CD4-positive, alpha-beta T cell treated with Interleukin-10 for 1 hour (primary cell): ENCODE measurements around the gene CTNNA1.
"Not testable (repeated sequence)": the region's sequence is repeated elsewhere in the genome, so short reads cannot be mapped to it uniquely, and the experiment has no call there.

Experiments
- DNase-seq: peaks from one replicate; pipeline ENCODE4 v3.0.0-alpha.2; 2020

Gene CTNNA1

DNA sequence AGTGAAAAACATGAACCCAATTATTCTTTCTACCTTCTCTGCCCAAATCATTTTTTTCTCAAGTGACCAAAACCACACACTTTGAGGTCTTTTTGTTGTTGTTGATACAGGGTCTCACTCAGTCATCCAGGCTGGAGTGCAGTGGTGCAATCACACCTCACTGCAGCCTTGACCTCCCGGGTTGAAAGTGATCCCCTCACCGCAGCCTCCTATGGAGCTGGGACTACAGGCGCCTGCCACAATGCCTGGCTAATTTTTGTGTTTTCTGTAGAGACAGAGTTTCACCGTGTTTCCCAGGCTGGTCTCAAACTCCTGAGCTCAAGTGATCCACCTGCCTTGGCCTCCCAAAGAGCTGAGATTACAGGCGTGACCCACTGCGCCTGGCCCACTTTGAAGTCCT lies 8.4 kb downstream of the CTNNA1 start:
- DNase-seq = not testable (repeated sequence)

DNA sequence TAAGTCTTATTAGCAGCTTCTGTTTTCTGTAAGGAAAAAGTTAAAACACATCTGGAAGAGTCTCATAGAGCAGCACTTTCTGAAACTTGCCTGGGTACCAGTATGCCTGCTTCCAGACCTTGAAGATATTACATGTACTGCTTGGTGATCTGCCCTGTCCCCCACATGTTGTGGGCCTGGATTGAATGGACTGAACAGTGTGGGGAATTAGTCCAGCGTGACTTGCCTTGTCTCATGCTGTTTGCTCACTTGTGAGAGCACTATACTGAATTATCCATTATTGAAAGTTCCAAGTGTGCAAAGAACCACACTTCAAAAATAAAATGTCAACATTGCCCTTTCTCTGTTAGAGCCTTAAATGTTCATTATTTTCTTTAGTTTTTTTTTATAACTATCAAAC lies 8.9 kb downstream of the CTNNA1 start:
- no peak for DNase-seq

DNA sequence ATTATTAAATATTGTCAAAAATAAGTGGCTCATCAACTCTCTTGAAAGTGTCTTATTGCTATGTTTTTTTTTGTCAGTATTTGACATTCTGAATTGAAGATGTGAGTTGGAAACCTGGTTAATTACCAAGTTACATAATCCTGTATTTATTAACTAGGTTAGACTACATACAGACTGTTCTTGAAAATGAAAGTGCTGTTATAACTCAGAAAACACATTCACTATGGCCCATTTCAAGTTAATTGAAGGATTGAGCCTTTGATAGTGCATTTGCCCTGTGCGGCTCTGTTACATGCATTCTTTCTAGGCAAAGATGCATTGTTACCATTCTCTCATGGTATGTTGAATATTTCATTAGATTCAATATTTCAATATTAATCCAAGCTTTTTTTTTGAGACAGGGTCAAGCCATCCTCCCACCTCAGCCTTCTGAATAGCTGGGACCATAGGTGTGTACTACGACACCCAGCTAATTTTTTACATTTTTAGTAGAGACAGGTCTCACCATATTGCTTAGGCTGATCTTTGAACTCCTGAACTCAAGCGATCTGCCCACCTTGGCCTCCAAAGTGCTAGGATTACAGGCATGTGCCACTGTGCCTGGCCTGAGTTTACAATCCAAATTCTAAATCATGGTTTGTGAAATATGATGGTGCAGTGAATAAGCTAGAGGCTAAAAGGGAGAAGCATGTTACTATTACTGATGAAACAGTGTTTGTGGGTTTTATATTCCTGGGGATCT lies 10.0 kb downstream of the CTNNA1 start:
- DNase-seq = no peak

DNA sequence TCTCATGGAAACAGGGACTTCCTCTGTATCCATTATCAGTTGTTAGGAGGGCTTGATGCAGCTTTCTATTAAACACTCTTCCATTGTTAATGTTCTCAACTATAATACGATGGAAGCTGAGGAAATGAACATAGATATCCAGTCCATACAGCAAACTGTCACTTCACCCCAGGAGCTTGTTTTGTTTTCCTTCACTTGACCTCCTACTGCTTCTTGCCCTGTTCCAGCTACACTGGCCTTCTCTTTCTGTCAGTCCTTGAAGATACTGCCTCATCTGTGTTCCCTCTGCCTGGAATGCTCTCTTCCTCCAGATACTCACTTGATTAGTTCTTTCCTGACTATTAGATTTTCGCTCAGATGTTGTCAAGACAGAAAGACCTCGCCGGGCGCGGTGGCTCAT lies 17.1 kb downstream of the CTNNA1 start:
- no peak for DNase-seq

DNA sequence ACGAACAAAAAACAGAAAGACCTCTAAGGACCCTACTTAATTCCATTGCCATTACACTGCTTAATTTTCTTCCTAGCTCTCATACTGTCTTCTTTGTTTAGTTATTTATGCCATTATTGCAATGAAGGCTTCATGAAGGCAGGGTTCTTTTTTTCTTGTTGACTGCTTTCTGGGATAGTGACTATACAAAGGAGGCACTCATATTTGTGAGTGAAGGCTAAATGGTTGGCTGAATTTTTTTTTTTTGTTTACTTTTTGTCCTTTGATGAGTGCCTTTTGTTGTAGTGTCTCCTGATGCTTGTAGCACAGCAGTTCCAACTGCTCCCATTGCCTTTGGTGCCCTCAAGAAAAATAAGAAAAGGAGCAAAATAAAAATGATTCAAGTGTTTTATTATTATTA lies 17.8 kb downstream of the CTNNA1 start:
- DNase-seq = no peak

DNA sequence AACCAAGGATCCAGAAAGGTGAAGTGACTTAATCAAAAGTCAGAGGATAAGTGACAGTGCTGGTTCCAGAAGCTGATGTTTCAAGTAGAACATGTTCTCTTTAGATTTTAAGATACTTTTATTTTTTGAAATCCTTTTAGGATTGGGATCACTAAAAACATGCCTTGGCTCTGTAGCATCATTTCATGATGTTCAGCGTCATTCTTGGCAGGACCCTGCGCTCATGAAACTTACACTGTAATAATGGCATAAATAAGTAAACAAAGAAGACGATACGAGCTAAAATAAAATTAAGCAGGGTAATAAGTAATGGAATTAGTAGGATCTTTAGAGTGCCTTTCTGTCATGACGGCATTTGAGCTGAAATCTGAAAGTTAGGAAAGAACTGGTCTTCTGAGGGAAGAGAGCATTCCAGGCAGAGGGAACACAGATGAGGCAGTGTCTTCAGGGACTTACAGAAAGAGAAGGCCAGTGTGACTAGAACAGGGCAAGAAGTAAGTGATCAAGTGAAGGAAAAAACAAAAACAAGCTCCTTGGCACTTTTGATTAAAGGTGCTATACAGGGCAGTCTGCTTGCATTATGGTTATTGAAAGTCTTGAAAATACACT lies 19.9 kb downstream of the CTNNA1 start:
- DNase-seq = no peak

DNA sequence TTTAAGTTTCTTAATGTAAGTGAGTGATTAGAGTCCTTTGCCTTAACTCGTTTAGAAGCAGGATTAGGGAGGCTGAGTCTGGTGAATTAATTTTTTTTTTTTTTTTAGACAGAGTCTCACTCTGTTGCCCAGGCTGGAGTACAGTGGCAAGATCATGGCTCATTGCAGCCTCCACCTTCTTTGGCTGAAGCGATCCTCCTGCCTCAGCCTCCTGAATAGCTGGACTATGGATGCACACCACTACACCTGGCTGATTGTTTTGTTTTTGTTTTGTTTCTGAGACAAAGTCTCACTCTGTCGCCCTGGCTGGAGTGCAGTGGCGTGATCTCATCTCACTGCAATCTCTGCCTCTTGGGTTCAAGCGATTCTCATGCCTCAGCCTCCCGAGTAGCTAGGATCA lies 20.4 kb downstream of the CTNNA1 start:
- not testable (repeated sequence) for DNase-seq

DNA sequence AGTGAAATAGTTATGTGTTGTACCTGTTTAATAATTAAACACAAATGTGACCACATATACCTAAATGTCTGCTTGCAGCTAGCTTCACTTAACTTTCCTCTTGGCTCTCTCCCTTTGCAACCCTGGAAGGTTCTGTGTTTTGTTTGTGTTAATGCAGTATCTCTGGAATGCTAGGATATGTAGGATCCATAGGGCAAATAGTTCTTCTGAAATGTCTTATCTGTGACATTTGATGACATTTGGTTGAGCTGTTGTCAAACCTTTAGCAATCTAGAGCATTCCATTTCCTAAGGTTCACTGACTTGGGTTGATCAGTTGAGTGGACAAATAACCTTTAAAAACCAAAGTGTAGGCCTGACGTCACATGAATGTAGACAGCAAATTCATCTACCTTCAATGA lies 21.8 kb downstream of the CTNNA1 start:
- no peak for DNase-seq

DNA sequence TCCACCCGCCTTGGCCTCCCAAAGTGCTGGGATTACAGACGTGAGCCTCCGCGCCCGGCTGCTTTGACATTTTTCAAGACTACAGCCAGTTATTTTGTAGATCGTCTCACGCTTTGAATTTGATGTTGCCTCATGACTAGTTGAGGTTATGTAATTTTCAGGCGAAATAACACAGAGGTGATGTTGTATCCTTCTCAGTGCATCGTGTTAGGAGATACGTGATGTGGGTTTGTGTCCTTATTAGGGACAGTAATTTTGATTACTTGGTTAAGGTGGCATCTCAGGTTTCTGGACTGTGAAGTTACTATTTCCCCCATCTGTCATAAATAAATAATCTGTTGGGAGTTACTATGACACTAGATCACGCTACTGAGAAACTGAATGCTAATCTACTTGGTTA lies 25.0 kb downstream of the CTNNA1 start:
- no peak for DNase-seq

DNA sequence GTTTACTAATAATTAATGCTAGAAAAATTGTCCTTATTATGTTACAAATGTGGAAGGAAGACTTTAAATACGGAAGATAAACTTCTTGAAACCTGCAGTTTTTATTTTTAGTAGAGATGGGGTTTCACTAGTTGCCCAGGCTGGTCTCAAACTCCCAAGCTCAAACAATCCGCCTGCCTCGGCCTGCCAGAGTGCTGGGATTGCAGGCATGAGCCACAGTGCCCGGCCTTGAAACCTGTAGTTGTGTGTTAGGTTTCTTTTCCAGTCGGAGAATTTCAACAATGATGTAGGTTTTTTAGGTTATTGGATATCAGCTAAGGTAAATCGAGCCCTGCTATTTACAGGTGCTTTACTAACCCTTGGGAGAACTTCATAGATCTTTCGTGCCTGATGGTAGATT lies 30.8 kb downstream of the CTNNA1 start:
- DNase-seq = no peak

DNA sequence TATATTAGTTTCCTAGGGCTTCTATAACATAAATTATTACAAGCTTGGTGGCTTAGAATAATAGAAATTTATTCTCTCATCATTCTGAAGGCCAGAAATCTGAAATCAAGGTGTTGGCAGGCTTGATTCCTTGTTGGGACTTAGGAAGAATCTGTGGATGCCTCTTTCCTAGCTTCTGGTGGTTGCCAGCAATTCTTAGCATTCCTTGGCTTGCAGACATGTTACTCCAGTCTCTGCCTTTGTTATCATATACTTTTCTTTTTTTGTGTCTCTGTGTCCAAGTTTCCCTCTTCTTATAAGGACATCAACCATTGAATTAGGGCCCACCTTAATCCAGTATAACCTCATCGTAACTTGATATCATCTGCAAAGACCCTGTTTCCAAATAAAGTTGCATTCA lies 31.4 kb downstream of the CTNNA1 start:
- no peak for DNase-seq

DNA sequence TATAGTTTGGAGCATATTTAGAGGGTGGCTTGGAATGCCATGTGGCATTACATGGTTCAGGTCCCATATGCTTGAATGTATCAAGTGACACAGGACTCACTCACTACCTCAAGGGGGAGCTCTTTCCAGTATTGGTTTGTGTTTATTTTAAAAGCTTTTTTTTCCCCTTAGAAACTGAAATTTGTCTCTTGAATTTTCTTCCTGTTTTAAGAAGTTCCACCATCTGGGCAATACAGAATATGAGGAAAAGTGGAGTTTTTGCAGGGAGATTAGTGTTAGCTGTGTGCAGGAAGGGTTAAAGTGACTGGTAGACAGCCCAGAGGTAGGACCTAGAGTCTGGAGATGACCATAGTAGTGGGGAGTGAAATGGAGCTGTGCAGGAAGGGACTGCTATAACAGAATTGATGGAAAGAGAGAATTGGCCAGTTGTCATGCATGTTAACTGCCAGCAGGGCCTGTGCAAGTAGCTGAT lies 36.6 kb downstream of the CTNNA1 start:
- peak; percentile 29 for DNase-seq

DNA sequence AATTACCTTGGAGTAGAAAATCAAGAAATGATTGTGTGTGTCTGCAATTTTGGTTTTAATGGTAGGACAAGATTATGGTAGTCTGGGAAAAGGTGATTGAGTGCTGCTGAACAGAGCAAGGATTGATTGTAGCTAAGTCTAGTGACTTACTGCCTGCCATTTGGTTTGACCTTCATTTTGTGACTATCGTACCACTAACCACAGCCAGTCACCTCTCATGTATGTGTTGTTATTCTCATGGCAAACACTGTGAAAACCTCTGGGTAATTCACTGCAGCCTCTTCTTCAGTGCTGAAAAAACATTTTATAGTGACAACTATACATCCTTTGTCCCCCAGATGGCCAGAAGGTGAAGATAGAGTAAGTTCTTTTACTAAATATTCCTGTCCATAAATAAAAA lies 37.5 kb downstream of the CTNNA1 start:
- peak; percentile 3 for DNase-seq

DNA sequence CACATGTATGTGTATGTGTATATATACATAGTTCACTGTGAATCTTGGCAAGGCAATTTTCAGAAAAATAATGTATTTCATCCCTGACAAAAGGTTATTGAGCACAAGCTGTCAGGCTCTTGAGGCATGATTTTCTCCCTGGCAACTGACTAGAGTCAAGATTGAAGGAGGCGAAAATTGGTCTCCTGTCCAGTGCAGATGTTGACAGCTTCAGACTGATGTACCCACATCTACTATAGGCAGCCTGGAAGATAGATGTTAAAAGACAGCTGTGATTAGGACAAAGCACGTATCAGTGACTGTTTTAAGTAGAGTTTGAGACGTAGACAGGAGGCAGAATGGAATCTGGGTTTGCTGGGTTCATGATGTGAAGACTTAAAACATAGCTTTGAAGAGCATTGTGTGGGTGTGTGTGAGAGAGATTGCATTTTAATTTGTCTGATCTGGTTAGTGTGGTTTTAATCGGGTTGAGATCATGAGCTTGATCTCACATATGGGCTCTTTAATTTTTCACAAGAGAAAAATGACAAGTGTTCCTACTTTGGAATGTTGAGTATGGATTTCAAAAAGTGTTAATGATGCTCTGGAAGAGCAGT lies 39.1 kb downstream of the CTNNA1 start:
- no peak for DNase-seq

DNA sequence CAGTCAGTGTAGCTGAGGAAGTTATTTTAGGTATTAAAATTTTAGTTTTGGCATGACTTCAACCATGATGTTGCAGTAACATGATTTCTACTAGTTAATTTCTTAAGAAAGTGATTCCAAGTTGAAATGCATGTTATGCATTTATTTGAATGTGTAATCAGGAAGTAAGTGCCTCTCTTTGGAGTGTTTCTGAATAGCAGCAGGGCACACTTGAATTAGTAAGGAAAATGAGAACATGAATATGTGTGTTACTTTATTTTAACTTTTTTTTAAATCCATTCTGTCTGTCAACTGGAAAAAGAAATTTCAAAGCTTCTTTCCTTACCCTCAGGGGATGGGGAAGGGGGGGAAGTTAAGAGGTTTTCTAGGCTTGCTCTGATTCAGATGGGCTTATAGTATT lies 40.4 kb downstream of the CTNNA1 start:
- no peak for DNase-seq

DNA sequence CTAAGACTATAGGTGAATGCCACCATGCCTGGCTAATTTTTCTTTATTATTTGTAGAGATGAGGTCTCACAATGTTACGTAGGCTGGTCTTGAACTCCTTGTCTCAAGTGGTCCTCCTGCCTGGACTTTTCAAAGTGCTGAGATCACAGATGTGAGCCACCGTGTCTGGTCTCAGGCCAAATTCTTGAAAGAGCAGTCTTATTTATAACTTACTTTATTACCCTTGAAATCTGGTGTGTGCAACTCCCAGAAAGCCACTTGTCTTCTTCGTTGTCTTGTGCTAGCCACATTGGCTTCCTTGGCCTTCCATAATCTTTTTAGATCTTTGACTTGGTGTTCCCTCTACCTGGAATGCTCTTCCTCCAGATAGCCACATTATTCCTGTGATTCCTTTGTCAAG lies 50.1 kb downstream of the CTNNA1 start:
- DNase-seq = no peak

DNA sequence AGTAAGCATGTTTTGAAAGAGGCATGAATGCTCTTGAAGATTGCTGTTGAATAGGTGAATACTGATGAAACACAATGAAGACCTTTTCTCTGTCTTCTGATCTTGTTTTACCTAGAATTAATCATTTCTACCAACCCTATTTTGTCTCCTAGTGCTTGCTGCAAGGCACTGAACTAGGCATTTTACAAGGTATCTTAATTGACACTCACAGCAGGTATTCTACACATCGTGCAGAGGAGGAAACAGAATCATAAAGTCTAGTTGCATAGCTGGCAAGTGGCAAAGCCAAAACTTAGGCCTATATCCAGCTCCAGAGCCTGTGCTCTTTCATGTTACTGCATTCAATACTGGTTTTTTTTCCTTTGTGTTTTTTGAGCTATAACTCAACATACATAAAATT lies 50.7 kb downstream of the CTNNA1 start:
- no peak for DNase-seq

DNA sequence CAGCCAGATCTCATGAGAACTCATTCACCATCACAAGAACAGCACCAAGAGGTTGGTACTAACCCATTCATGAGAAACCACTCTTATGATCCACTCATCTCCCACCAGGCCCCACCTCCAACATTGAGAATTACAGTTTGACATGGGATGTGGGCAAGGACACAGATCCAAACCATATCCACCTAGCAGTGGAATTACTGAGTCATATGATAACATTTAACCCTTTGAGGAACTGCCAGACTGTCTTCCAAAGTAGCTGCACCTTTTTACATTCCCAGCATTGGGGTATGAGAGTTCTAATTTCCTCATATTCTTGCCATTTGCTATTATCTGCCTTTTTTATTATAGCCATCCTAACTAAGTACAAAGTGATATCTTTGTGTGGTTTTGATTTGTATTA lies 51.9 kb downstream of the CTNNA1 start:
- DNase-seq = no peak

DNA sequence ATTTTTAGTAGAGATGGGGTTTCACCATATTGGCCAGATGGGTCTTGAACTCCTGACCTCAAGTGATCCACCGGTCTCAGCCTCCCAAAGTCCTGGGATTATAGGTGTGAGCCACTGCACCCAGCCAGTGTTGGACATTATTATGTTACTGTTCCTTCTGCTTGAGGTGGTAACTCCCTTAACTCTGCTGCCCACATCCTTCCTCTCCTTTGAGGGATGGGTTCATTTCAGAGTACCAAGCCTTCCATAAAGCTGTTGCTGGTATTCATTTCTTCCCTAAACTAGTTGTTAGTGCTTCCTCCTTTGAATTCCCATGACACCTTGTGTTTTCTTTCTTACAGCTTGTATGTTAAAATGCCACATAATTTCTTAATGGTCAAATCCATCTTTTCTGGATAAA lies 54.0 kb downstream of the CTNNA1 start:
- no peak for DNase-seq

DNA sequence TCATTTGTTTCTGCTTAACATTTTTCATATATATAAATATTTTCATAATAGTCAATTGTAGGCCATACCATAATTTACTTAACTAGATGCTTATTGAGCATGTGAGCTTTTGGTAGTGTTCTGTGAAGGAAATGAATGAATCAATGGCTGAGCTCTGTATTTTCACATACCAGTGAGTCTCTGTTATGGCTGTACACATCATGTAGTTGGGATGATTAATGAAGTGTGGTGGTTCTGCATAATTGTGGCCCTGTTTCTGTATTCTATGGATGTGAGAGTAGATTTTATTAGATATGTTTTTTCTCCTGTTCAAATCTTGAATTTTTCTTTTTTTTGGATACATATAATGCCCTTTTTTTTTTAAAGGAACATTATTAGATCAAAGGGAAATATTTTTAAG lies 56.2 kb downstream of the CTNNA1 start:
- DNase-seq = no peak

DNA sequence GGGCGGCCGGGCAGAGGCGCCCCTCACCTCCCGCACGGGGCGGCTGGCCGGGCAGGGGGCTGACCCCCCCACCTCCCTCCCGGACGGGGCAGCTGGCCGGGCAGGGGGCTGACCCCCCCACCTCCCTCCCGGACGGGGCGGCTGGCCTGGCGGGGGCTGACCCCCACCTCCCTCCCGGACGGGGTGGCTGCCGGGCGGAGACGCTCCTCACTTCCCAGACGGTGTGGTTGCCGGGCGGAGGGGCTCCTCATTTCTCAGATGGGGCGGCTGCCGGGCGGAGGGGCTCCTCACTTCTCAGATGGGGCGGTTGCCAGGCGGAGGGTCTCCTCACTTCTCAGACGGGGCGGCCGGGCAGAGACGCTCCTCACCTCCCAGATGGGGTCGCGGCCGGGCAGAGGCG lies 57.6 kb downstream of the CTNNA1 start:
- DNase-seq = not testable (repeated sequence)

DNA sequence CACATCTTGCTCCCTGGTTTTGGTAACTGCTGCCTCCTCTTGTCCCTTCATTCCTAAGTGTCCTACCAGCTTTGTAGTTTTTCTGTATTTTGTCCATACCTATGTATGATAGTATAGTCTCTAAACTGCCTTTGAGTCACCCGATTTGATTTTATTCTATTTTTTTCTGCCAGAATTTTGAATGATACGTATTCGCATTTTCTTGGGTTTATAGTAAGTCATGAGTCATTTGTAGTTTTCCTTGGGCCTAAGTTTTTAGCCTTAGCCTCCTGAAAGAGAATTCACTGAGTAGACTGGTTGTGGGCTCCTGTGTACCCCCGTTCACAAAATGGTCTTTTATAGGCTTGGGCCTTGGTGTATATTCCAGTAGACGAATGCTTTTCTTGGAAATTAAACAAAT lies 62.3 kb downstream of the CTNNA1 start:
- DNase-seq = no peak

DNA sequence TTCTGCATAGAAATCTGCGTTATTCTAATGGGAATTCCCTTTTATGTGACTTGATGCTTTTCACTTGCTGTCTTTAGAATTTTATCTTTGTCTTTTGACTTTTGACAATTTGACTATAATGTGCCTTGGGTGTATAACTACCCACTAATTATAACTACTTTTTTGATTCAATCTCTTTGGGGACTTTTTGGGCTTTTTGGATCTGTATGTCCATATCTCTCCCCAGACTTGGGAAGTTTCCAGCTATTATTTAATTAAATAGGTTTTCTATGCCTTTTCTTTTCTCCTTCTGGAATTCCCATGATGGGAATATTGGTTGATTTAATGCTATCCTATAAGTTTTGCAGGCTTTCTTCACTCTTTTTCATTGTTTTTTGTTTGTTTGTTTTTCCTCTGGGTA lies 64.0 kb downstream of the CTNNA1 start:
- DNase-seq = no peak

DNA sequence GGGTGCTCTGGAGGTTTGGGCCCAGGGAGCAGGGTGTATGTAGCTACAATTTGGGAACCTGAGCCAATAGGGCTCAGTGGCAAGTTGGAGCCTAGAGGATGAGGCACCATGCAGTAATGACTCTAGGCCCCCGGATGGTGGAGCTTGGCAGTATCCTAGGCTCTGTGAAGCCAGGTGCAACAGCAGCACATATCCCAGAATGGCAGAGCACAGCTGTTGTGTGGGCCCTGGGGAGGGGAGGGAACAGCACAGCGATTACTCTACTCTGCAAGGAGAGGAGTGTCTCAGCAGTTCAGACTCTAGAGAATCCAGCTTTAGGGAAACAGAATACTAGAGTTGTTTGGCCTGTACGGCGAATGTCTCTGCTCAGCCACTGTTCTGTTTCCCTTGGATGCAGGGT lies 65.9 kb downstream of the CTNNA1 start:
- DNase-seq = no peak

DNA sequence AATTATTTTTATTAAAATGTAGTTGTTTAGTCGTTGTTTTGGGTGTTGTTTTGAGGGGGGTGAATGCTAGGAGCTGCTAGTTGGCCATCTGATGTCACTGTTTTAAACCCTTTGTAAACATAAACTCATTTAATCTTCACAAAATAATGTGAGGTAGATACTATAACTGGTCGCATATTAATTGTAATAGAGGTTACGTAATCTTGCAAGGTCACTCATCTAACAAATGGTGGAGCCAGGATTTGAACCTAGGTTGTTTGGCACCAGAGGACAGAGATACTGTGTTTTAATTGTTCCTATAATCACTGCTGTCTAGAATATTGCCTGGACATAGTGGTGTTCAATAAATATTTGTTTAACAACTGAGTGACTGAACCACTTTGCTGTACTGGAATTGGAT lies 67.5 kb downstream of the CTNNA1 start:
- no peak for DNase-seq
